Right atrium auricular region (tissue), 2 donors: ENCODE measurements around the gene FHL1. TPM values are rescaled to one million over a fixed set of nuclear protein-coding genes. Genes with fewer than 3 reads are reported as not detected.

Experiments
- DNase-seq: peaks from one replicate; pipeline ENCODE4 v3.0.0-alpha.2; 2019; ENCODE audit warnings: low spot score
- H3K27ac ChIP-seq, 2 donors: fragments of 200-600 bp; sonication (generic); 1 replicate in 1 of 2; 2 replicates in 1 of 2; pipeline ENCODE4 v1.5.1; 2016 to 2019
- H3K27me3 ChIP-seq, 2 donors: fragments of 200-600 bp; sonication (generic); one replicate each; pipeline versions ENCODE4 v1.5.1 to v1.6.0; 2017 to 2019
- H3K36me3 ChIP-seq: fragments of 200-600 bp; sonication (generic); one replicate; pipeline ENCODE4 v1.5.1; 2016
- H3K4me1 ChIP-seq, 2 donors: fragments of 200-600 bp; sonication (generic); one replicate each; pipeline versions ENCODE4 v1.5.1 to v1.6.0; 2017 to 2019
- H3K4me3 ChIP-seq, 2 donors: fragments of 200-600 bp; sonication (generic); 1 replicate in 1 of 2; 2 replicates in 1 of 2; pipeline ENCODE4 v1.5.1; 2017 to 2019; ENCODE audit warnings: mild to moderate bottlenecking in 1 of 2, moderate library complexity in 1 of 2
- H3K9me3 ChIP-seq, 2 donors: fragments of 200-600 bp; sonication (generic); one replicate each; pipeline ENCODE4 v1.5.1; 2019
- CTCF ChIP-seq, 2 donors: fragments of 200-600 bp; sonication (generic); IDR thresholded peaks; one replicate each; pipeline ENCODE4 v1.5.1; 2019; ENCODE audit warnings: antibody characterized with exemption in 2 of 2
- total RNA-seq, 2 donors: library from RNA; depleted of rRNA; stranded (reverse); fragments of >200 nt; gene quantifications; one replicate each; pipeline ENCODE4 v1.1.0, GENCODE V29; 2016

Gene FHL1
- total RNA-seq, 2 donors from 2014 or later: 869 to 2,468 TPM

- no peak for DNase-seq
- no peak overlapping the region for H3K4me3 ChIP-seq
- H3K4me1 ChIP-seq: no peaks in the 10 kb centered on the region
- H3K9me3 ChIP-seq: no peaks in the 10 kb centered on the region
- H3K27me3 ChIP-seq: no peaks in the 10 kb centered on the region
- TF ChIP-seq CTCF (IDR thresholded peaks at IDR 0.05): no peak
- no peak overlapping the region for H3K27ac ChIP-seq
- no peaks in the 10 kb centered on the region for H3K36me3 ChIP-seq
Measured at GRCh38 chrX:136112778-136113177, 34.6 kb upstream of the FHL1 start.

DNA sequence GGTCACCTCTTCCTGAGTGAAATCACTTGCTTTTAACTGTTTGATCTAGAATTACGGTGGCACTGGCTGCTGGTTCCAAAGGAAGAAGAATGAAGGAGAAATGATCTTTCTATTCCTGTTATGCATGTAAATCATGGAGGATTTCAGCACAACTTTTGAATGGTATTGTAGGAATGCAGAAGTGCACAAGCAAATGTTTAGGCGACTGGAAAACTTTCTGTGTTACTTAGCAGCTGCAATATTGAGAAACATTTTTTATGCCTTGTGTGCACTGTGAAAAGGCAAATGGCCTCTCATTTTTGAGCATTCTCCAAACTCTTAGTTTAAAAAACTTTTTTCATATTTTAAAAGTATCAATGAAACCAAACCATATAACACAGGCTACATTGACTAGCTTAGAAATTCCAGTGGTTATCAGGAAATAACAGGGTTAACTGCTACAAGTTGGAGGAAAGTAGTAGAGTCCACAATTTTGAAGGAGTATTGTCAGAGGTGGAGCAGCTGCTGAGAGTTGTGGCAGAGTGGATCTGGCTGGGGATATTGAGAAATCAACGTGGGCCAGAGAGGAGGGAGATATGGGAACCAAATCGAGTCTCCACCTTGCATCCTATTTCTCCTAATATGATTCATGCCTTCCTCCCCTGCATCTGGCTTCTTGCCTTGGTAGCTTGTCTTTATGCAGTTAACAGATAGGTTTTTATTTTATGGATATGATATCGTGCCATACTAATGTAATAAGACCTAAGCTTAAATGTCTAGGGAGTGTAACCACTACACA, 32.0 kb upstream of the FHL1 start:
- DNase-seq: no peak
- H3K36me3 ChIP-seq: no peaks in the 10 kb centered on the region
- H3K4me1 ChIP-seq: no peaks in the 10 kb centered on the region
- H3K27ac ChIP-seq: no peak overlapping the region
- no peak overlapping the region for H3K4me3 ChIP-seq
- H3K27me3 ChIP-seq: no peaks in the 10 kb centered on the region
- no peak for TF ChIP-seq CTCF (IDR thresholded peaks at IDR 0.05)
- H3K9me3 ChIP-seq: peaks cover 0 to 2% of the 10 kb centered on the region in 2 donors

GRCh38 chrX:136115904-136116297, 31.4 kb upstream of the FHL1 start:
- Histone ChIP-seq H3K9me3 (peaks cover 0 to 6% of the 10 kb centered on the region in 2 donors), H3K4me3 (no peak overlapping the region), H3K27me3 (no peaks in the 10 kb centered on the region), H3K36me3 (no peaks in the 10 kb centered on the region), H3K27ac (no peak overlapping the region), H3K4me1 (no peaks in the 10 kb centered on the region)
- no peak for TF ChIP-seq CTCF (IDR thresholded peaks at IDR 0.05)
- DNase-seq: no peak

GRCh38 chrX:136121788-136122187, 25.5 kb upstream of the FHL1 start:
- no peak for DNase-seq
- TF ChIP-seq CTCF (IDR thresholded peaks at IDR 0.05): no peak
- no peaks in the 10 kb centered on the region for H3K27me3 ChIP-seq
- peaks cover 0 to 6% of the 10 kb centered on the region in 2 donors for H3K9me3 ChIP-seq
- H3K27ac ChIP-seq: no peak overlapping the region
- no peaks in the 10 kb centered on the region for H3K36me3 ChIP-seq
- H3K4me3 ChIP-seq: no peak overlapping the region
- peaks cover 0 to 9% of the 10 kb centered on the region in 2 donors for H3K4me1 ChIP-seq

DNA sequence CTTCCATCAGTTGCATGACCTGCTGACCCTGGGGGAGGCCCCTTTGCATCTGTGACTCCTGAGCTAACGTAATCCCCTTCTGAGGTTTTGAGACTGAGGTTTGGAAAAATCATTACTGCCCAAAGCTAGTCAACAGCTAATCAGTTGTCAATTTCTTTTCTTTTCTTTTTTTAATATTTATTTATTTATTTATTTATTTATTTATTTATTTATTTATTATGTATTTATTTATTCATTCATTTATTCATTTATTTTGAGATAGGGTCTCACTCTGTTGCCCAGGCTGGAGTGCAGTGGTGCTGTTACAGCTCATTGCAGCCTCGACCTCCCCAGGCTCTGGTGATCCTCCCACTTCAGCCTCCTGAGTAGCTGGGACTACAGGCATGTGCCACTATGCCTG, 25.1 kb upstream of the FHL1 start:
- DNase-seq: no peak
- no peak for TF ChIP-seq CTCF (IDR thresholded peaks at IDR 0.05)
- Histone ChIP-seq H3K9me3 (peaks cover 0 to 6% of the 10 kb centered on the region in 2 donors), H3K4me1 (peaks cover 0 to 14% of the 10 kb centered on the region in 2 donors), H3K27ac (no peak overlapping the region), H3K36me3 (no peaks in the 10 kb centered on the region), H3K4me3 (no peak overlapping the region), H3K27me3 (no peaks in the 10 kb centered on the region)

- TF ChIP-seq CTCF (IDR thresholded peaks at IDR 0.05): no peak
- no peak for DNase-seq
- H3K9me3 ChIP-seq: peaks cover 0 to 6% of the 10 kb centered on the region in 2 donors
- no peaks in the 10 kb centered on the region for H3K36me3 ChIP-seq
- H3K4me3 ChIP-seq: no peak overlapping the region
- no peak overlapping the region for H3K27ac ChIP-seq
- no peaks in the 10 kb centered on the region for H3K27me3 ChIP-seq
- H3K4me1 ChIP-seq: peaks cover 0 to 18% of the 10 kb centered on the region in 2 donors
Measured at GRCh38 chrX:136125106-136125505, 22.2 kb upstream of the FHL1 start.
